Fibroblast of upper back skin (primary cell): ENCODE measurements around the gene GRID1.

ENCODE experiments used
- DNase-seq: peaks from one replicate; pipeline ENCODE4 v3.0.0-alpha.2; 2013

The GRID1 gene

DNA sequence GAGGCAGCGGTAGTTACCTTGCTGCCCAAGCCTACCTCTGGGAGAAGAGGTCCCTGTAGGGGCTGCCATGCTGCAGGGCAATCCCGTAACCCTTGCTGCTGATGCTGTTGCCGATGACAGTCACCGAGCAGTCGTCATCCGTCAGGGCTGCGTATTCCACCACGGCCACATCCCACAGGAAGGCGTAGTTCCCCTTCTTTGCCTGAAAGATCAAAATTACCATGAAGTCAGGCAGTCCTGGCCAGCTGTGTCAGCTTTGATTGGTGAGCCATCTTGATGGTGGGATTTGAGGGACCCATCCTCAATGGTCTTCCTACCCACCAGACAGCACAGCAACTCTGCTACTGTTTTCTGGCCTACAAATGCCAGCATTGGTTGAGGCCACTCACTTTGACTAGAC, 746.8 kb downstream of the GRID1 start:
- DNase-seq, result no peak

DNA sequence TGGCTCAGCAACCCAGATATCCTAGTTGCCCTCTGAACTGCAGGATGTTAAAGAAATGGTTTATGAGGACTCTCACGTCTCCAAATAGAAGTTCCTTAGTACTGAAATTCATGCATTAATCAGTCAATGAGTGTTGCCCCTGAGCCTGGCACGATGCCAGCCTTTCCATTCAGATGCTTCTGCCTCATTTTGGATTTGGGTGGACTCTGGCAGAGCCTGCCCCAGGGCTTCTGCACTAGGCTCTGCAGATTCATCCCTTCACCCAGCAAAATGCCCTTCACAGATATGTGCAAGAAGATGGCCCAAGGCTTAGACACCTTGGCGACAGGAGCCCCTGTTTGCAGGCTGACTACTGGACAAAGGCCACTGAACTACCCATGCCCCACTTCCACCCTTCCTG, 747.8 kb downstream of the GRID1 start:
- no peak for DNase-seq

DNA sequence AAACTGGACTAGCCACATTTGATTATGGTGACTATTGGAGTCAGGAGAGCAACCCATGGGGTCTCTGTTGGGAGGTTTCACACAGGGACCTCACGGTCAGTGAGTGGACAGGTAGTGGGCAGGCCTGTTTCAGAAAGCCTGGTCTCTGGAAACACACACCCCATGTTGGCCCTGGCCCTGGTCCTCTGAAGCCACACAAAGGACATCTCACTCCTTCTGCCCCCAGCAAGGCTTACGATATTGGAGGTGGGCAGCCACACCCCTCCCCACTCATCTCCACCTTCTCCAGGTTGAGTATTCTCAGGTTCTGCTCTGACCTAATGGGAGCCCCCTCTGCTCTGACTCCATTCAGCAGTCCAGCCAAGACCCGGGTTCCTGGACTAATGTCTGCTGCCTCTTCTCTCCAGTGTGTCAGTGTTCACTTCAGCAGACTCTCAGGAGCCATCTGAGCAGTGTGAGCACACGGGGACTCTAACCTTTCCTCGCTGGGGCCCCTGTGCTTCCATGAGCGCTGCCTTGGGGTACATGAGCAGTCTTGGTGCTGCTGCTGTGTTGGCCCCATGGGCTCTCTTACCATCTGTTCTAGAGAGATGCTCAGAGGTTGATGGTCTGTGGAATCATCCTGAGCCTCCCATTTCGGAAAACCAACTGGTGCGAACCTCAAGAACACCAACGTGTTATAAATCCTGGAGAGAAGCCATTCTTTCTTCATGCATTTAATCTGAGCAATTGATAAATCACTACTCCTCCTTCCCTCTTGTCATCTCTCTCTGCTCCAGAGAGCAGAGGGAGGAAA, 748.6 kb downstream of the GRID1 start:
- no peak for DNase-seq

DNA sequence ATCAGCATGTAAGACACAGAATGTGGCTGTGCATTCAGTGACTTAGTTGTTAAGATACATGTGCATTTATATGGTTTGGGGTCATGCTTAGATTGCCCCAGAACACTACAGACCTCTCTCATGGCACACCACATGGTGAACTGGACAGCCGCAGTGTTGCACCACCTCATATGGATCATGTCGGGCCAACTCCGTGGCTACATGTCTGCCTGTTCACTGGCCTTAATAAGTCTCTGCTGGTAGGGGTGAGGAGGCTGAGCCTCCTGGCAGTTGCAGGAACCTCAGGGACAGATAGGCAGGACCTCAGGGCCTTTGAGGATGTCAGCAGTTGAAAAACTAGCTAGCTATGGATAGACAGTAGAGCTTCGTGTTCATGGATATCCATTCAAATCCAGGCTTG, 751.0 kb downstream of the GRID1 start:
- no peak for DNase-seq

DNA sequence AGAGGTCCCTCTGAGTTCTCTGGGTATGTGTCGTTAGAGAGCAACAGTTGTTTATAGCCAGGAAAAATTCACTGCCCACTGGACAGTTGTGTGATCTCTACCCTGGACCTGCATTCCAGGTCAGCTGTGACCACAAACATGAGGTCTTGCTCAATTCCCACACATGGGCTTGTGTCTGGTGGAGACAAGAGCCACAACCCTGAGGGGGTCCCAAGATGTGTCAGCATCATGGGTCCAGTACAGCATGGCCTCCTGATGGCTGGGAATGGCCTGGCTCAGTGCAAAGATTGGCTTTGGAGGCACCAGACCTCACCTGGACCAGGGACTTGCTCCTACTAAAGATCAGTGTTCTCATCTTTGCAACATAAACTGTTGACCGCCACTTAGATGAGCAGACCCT, 751.6 kb downstream of the GRID1 start:
- no peak for DNase-seq

DNA sequence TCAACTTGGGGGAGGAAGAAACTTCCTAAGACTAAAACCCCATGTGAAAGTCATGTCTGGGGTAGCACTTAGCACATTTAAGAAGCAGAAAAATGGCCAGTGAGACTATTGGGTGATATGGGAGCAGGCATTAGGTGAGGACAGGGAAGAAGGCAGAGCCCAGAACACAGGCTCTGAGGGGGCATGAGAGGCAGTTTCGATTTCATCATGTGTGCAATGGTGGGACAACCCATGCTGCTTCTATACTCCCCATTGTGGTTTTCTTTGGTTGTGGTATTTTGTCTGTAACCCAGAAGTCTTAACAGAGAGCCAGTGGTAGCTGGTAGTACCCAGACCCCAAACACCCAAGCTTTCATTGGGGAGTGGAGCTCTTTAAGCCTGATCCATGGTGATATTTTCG, 752.0 kb downstream of the GRID1 start:
- DNase-seq, result no peak

DNA sequence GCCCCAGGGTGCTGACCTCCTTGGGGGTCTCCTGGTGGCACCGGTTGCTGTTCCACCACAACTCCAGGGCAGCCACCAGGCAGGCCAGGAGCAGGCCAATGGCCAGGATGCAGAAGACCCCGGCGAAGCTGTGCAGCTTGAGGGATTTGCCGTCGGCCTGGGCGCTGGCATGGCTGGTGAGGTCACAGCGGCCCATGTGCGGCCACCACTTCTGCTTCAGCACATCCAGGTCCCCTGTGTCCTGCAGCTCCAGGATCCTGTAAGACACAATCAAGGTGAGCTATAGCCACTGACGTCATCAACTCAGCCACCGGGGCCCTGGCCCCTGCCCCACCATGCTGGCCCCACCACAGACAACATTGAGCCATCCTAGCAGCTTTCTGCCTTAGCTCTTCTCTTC, 753.2 kb downstream of the GRID1 start:
- DNase-seq, result no peak

DNA sequence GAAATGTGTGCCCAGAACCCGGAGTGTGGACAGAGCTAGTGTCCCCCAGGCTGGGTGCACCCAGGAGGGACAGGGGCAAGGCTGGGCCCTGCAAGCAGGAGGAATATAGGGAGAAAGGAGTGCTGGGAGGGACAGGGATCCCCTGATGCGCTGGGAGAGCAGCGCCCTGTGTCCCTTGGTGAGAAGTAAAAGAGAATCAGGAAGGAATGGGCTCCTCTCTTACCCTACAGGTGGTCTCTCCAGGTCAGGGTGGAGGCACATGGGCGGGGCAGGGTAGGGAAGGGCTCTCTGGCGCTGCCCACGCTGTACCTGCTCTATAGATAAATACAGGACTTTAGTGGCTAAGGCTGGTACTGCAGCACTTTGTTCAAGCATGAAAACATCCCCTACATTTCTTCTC, 753.8 kb downstream of the GRID1 start:
- DNase-seq, result no peak

DNA sequence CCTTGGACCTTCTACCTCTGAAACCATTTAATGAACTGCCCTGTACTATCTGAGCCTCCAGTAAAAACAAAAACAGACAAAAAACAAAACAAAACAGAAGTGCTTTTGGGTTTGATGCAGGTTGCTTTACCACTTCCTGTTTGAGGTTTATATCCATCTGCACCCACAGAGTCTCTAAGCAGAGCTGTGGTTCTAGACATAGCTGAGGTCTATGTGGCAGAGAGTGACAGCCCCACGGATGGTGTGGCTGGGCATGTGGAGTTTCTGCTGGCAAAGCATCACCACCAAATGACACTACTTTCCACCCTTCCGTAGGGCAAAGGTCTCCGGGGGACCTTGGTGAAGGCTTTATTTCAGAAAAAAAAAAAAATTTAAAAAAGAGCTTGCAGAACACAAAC, 754.2 kb downstream of the GRID1 start:
- no peak for DNase-seq

DNA sequence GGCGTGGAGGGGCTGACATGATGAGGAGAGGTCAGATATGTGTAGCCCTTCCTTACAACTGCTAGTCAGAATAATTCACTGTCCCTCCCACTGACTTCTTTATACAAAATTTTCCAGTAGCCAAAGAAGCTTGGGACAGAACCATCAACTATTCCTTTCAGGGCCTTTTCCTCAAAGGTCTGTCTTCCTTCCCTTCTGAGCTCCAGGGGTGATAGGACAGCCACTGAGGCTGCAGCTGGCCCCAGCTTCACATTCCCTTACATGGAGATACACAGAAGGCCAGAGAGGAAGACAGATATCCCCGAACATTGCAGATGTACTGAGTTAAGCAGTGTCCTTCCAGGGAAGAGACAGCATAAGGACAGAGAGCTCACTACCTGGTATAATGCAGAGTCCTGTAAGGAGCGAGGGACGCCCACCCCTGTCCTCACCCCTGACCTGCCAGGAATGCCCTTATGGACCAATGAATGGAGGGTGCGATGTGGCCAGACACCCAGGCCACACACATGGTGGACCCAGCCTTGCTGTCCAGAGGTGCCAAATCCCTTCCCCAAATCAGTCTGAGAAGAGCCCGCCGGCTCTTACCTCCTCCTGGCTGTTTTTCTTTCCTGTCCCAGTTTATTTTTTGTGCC, 754.7 kb downstream of the GRID1 start:
- DNase-seq, result no peak

DNA sequence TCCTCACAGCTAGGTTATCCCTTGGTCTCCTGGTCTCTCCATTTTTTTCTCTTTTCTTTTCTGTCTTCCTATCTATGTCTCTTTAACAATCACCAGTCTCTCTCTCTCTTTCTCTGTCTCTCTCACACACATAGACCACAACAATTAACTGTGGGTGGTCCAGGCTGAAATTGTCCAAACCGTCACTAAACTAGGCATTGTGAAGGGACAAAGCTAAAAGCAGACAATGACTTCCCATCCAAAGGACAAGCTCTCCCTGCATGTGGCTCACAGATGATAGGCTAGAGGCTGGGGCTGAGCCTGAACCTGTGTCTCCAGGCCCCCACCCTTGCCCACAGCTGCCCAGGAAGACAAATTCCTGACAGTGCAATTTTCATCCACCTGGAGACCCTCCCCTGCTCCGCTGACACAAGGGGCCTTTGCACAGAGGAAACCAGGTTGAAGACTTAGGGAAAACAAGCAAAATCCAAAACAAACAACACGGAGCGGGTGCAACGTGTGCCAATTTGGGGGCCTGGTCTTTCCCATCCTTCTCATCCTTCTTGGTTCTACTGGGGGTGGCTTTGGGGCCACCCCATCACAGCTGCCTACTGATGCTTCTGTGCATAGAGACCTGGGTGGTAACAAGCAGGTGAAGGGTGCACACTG, 755.4 kb downstream of the GRID1 start:
- DNase-seq, result no peak

DNA sequence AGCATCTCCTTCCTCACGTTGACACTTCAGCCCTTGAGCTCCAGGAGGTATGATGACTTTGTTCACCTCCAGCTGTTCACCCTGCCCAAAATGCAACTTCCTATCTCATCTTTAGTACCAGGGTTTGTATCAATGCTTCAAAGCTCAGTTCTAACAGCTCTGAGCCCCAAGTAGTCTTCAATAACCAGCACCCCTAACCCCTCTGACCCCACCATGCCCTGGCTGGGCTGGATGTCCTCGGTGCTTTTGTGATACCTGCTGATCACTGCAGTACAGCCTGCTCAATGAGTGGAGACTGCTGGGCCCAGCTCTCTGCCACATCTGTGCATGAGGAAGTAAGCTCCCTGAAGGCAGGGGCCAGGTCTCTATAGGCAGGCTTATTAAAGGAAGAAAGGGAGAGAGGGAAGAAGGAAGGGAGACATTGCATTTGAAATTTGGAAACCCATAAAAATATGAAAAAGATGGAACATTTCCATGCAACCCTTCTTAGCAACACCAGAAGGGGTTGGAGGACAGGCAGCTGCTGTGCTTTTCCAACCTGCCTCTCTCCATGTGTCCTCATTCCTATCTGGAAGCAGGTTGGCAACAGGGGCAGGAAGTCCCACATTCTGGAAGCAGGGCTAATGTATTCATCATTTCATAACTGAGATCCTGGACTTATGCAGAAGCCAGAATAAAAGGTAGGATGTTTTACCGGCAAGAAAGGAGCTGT, 756.1 kb downstream of the GRID1 start:
- no peak for DNase-seq

DNA sequence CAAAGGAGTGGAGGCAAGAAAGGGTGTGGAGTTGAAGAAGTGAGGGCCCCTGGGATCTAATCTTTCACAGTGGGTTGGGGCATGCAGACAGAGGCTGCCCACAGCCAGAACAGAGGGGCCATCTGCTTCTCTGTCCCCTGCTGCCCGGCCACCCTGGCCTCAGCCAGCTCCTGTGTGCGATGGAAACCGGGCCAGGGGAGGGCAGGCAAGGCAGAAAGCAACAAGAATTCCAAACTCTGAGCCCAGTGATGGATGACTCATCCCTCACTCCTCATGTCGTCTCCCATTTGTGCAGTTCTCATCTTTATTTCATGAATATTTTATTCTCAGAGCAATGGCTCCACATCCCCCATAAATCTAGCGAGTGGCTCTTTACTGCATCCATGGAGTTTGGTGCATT, 757.1 kb downstream of the GRID1 start:
- DNase-seq, result no peak

DNA sequence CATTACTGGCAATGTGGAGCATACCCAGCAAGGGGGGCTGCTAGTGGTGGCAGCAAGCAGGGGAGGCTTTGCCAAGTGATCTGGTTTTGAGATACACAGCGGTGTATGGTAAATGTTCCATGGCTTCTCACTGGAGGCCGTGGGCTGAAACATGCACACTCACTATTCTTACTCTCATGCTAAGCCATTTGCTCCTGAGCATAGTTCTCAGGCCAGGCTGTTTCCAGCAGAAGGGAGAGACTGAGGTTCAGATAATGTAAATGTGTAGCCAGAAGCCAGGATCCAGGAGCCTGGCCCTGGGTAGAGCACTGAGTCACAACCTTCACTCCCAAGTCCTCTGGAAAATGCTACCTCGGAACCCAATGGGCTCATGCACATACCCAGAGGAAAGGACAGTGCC, 757.9 kb downstream of the GRID1 start:
- no peak for DNase-seq

DNA sequence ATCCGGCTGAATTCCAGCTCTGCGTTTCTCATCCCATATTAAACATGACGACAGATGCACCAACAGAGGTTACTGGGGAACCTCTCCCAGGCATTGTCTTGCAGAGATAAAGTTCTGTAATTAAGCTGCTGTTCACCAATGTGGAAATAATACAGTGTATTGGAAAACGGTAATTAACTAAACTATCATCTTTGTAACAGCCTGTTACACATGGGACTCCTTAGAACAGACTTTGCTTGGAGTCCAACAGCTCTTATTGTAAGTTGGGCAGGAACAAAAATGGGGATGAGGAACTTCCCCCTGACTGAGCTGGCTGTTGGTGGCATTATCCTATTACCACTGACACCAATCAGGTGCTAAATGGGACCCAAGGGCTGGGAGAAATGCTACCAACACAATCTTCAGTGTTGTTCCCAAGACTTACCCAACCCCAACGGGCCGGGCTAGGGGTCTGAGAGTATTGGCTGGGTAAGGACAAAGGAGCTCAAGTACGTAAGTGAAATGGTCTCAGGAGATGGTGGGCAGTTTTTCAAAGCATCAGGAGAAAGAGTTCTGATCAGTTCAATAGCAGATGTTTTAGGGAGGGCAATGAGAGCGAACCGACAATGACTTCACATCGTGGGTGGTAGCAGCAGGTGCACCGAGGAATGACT, 759.4 kb downstream of the GRID1 start:
- no peak for DNase-seq

DNA sequence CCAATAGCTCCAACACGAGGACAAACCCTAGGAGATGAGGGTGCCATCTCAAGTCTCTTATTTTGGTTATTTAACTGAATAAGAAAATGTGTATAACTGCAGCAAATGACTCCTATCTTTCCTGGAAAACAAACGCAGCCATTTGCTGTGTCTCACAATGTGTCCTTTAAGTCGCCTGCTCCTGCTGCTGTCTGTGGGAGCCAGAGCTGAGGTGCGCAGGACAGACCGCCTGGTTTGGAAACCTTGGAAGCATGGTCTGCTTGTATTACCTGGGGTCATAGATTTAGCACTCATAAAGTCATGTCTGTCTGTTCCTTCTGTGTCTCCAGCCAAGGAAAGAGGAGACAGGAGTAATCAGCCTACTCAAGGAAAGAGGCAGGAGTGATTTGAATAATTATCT, 760.2 kb downstream of the GRID1 start:
- no peak for DNase-seq

DNA sequence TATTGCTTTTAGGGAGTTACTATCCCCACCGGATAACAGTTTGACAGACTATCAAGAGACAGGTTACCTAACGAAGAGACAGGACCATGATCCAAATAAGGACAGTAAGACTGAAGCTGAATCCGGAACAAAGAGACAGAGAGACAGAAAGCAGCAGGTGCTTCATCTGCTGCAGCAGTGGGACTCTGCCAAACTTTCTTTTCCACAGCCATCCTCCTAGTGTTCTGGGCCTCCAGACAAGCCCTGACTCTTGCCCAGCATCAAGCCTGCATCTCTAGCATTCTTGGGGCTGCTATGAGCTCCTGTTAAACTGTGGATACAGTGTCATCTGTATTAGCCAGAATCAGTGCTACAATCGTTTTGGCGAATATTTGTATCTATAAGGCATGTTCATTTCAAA, 761.7 kb downstream of the GRID1 start:
- DNase-seq, result no peak

DNA sequence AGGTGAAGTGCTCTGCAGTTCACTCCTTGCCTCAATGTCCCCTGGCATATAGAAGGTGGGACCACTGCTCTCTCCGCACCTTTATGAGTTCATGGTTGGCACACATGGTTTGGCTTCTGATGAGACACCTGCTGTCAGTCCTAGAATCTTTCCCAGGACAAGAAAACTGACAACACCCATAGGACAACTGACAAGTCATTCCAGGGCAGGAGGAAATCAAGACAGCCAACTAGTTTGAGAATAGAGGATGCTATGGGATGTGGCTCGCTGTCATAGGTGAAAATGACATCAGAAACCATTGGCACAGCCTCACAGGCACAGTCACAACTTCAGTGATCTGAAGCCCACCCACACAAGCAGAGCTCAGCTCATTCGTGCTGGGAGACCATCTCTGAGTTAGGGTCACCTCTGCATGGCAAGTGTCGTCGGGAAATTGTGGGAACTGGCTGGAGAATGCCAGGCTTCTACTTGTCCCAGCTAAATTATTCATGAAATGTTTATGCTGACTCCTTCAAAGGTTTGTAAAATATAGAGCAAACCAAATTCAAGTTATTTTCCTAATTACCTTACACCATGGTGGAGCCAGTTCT, 762.4 kb downstream of the GRID1 start:
- DNase-seq, result no peak

DNA sequence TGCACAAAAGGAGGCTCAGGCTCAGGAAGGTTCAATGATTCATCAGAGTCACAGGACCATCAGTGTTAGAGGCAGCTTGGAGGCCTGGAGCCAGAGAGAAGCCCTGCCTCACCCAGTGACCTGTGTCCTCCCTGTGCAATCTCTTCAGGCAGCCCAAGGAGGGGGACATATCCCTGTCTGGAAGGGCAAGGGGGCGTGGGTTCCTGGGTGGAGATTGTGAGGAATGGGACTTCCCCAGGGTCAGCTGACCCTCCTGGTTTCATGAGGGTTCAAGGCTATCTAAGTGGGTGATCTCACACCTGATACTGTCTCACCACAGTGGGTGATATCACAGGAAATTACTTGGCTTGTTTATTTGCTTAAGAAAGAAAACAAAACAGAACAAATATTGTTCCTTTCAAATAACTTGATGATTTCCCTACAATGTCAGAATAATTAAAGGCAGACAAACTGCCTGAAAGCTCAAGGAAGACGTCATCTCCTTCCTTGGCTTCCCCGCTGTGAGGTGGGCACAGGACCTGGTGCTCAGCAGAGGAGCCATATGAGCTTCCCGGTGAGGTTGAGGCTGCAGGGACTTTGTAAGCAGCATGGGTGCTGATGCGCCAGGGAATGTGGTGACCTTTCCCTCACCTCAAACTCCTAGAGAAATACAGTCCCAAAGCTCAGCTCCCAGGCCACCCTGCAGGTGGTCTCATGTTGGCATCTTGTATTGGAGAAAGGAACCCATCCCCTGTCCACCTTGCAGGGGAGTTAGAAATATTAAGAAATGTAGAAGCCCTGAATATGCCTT, 763.2 kb downstream of the GRID1 start:
- no peak for DNase-seq

DNA sequence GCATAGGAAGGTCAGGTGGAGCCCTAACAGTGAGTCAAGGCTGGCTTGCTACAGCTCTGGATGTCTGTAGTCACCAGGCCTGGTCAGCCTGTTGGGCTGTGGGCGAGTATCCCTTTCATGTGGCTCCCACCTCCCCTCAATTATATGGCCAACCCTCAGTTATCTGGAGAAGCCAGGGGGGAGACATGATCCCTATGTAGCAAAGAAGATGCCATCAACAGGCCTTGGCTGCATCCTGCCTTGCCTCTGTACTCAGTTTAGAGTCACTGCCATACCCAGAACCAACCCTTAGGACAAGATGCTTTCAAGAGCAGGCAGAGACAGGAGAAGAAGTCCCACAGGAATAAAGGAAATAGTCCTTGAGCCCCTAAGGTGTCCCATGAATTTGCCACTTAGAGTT, 763.9 kb downstream of the GRID1 start:
- no peak for DNase-seq

DNA sequence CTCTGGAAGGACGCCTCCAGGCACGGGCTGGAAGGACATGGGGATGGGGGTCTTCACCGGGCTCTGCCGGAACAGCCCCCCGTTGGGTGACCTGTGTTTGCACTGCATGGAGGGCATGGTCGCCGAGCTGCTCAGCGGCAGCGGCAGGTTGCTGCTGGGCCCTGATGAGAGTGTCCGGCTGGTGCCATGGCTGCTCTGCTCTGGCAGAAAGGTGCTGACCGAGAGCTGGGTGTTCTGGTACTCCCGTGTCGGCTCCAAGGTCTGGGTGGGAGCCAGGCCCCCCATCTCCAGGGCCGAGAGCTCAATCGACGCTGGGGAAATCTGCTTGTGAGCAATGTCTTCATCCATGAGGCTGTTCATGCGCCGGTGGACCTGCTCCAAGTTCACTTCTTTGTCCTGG, 764.3 kb downstream of the GRID1 start:
- no peak for DNase-seq

DNA sequence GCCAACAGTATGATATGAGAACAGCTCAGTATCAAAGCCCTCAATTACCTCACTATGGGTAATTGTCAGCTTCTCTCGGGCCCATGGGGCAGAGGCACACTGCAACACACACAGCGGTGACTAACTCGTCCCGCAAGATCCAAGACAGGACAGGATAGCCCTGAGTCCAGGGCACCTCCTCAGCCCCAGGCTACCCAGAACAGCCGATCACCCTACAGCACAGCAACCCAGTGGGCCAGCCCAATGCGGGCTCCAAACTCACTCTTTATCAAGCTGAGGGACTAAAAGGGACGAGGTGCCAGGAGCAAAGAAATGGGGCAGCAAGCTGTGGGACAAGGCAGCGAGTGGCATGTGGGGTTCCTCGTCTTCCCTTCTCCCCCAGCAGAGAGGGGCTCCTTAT, 765.1 kb downstream of the GRID1 start:
- no peak for DNase-seq
